GM06990 (cell line): ENCODE data around the gene PEPD.

ENCODE experiments used
- DNase-seq: peaks from one replicate; pipeline ENCODE4 v3.0.0-alpha.2; 2011; ENCODE audit not compliant: insufficient read length; ENCODE audit errors: extremely low read depth
- H3K27me3 ChIP-seq: replicated peaks from 2 replicates; pipeline ENCODE4 v1.6.0; 2011; ENCODE audit warnings: low read length; ENCODE audit not compliant: control insufficient read depth, insufficient read depth
- H3K36me3 ChIP-seq: 2 replicates; pipeline ENCODE4 v1.5.1; 2011; ENCODE audit warnings: low read length; ENCODE audit not compliant: control insufficient read depth, insufficient read depth
- H3K4me3 ChIP-seq: replicated peaks from 2 replicates; pipeline ENCODE4 v1.5.1; 2011; ENCODE audit warnings: low read depth, mild to moderate bottlenecking, control low read depth, low read length
- CTCF ChIP-seq: IDR thresholded peaks from 2 replicates; pipeline ENCODE4 v1.5.1; 2011; ENCODE audit warnings: low read length, control low read depth, mild to moderate bottlenecking, inconsistent platforms; ENCODE audit not compliant: insufficient read depth, poor library complexity, severe bottlenecking

PEPD gene

GRCh38 chr19:33418871-33419787 lies 102.5 kb downstream of the PEPD start:
- no peak for TF ChIP-seq CTCF
- Histone ChIP-seq H3K4me3 (no peak overlapping the region), H3K36me3 (no peaks in the 10 kb centered on the region), H3K27me3 (no peaks in the 10 kb centered on the region)
- no peak for DNase-seq

GRCh38 chr19:33418461-33418860 lies 103.1 kb downstream of the PEPD start:
- H3K36me3 ChIP-seq = no peaks in the 10 kb centered on the region
- no peak overlapping the region for H3K4me3 ChIP-seq
- DNase-seq = no peak
- no peak for TF ChIP-seq CTCF
- no peaks in the 10 kb centered on the region for H3K27me3 ChIP-seq

- TF ChIP-seq CTCF = no peak
- Histone ChIP-seq H3K27me3 (no peaks in the 10 kb centered on the region), H3K4me3 (no peak overlapping the region), H3K36me3 (no peaks in the 10 kb centered on the region)
- no peak for DNase-seq
These were observed 103.8 kb downstream of the PEPD start for GRCh38 chr19:33417751-33418150.

GRCh38 chr19:33416307-33417215 lies 105.0 kb downstream of the PEPD start:
- Histone ChIP-seq H3K27me3 (no peaks in the 10 kb centered on the region), H3K4me3 (no peak overlapping the region), H3K36me3 (no peaks in the 10 kb centered on the region)
- DNase-seq = peak; percentile 34
- peak; percentile 83 for TF ChIP-seq CTCF

- TF ChIP-seq CTCF = no peak
- Histone ChIP-seq H3K27me3 (no peaks in the 10 kb centered on the region), H3K36me3 (no peaks in the 10 kb centered on the region; the same call in 1 of the 2 replicates), H3K4me3 (no peak overlapping the region)
- no peak for DNase-seq
These were observed 106.7 kb downstream of the PEPD start for GRCh38 chr19:33414667-33415605.
